ENCODE results near the gene DMXL2.
"Not testable (repeated sequence)": the region's sequence is repeated elsewhere in the genome, so short reads cannot be mapped to it uniquely, and the experiment has no call there.

DMXL2 gene

DNA sequence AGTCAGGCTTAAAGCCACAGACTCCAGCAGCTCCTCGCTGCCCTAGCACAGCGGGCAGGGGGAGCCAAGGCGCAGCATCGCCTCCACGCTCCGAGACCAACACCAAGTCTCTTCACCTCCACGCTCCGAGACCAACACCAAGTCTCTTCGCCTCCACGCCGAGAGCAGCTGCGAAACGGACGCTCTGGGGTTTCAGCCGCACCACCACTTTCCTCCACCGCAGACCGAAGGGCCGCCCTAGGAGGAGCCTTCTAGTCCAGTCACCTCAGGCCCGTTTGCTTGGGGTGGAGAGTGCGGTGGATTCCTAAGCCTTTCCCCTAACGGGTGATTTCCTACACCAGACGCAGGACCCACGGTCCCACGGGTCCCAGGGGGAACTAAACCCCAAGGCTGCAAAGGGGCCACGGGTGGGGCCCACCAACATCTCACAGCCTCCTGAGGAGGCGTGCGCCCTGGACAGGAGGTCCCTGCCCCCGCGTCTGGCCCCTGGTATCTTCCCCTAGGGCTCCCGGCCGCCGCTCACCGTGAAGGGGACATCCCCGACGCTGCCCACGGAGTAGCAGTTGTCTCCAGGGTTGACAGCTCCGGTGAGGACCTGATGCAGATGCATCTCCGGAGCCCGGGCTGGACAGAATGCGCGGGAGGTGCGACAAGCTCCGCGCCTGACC is 501 bp downstream of the DMXL2 start:
- Histone ChIP-seq H3K27me3 (ENCODE audit: control insufficient read depth, insufficient read depth, low read length) (peaks cover 24% of the 10 kb centered on the region), H3K4me1 (ENCODE audit: control insufficient read depth, insufficient read depth, low read length) (peaks cover 6% of the 10 kb centered on the region; the same call in 1 of the 2 replicates), H3K9ac (ENCODE audit: low read depth, low read length) (peak overlapping the region; percentile 42), H3K9me3 (ENCODE audit: control insufficient read depth, insufficient read depth, low read length) (no peaks in the 10 kb centered on the region), H3K27ac (ENCODE audit: low read depth, low read length) (peak overlapping the region; percentile 29), H3K4me3 (ENCODE audit: low read depth, low read length) (peak overlapping the region; percentile 95), H3K36me3 (ENCODE audit: control insufficient read depth, insufficient read depth, low read length) (no peaks in the 10 kb centered on the region)

GRCh38 chr15:51621155-51621765 is 1.3 kb downstream of the DMXL2 start:
- Histone ChIP-seq H3K36me3 (ENCODE audit: control insufficient read depth, insufficient read depth, low read length) (no peaks in the 10 kb centered on the region), H3K27me3 (ENCODE audit: control insufficient read depth, insufficient read depth, low read length) (peaks cover 24% of the 10 kb centered on the region), H3K27ac (ENCODE audit: low read depth, low read length) (no peak overlapping the region), H3K4me3 (ENCODE audit: low read depth, low read length) (peak overlapping the region; percentile 95), H3K9ac (ENCODE audit: low read depth, low read length) (no peak overlapping the region), H3K4me1 (ENCODE audit: control insufficient read depth, insufficient read depth, low read length) (peaks cover 6% of the 10 kb centered on the region; the same call in 1 of the 2 replicates), H3K9me3 (ENCODE audit: control insufficient read depth, insufficient read depth, low read length) (no peaks in the 10 kb centered on the region)

- H3K36me3 ChIP-seq (ENCODE audit: control insufficient read depth, insufficient read depth, low read length), result no peaks in the 10 kb centered on the region
- H3K27ac ChIP-seq (ENCODE audit: low read depth, low read length), result no peak overlapping the region
- H3K27me3 ChIP-seq (ENCODE audit: control insufficient read depth, insufficient read depth, low read length), result peaks cover 24% of the 10 kb centered on the region
- no peak overlapping the region for H3K4me3 ChIP-seq (ENCODE audit: low read depth, low read length)
- no peaks in the 10 kb centered on the region for H3K9me3 ChIP-seq (ENCODE audit: control insufficient read depth, insufficient read depth, low read length)
- H3K4me1 ChIP-seq (ENCODE audit: control insufficient read depth, insufficient read depth, low read length), result peaks cover 6% of the 10 kb centered on the region; the same call in 1 of the 2 replicates
- H3K9ac ChIP-seq (ENCODE audit: low read depth, low read length), result no peak overlapping the region
Measured at GRCh38 chr15:51620641-51621040, 1.9 kb downstream of the DMXL2 start.

GRCh38 chr15:51620122-51620521 is 2.4 kb downstream of the DMXL2 start:
- H3K4me1 ChIP-seq (ENCODE audit: control insufficient read depth, insufficient read depth, low read length), result peaks cover 6% of the 10 kb centered on the region; the same call in 1 of the 2 replicates
- H3K27ac ChIP-seq (ENCODE audit: low read depth, low read length), result no peak overlapping the region
- no peak overlapping the region for H3K9ac ChIP-seq (ENCODE audit: low read depth, low read length)
- H3K9me3 ChIP-seq (ENCODE audit: control insufficient read depth, insufficient read depth, low read length), result no peaks in the 10 kb centered on the region
- no peaks in the 10 kb centered on the region for H3K36me3 ChIP-seq (ENCODE audit: control insufficient read depth, insufficient read depth, low read length)
- no peak overlapping the region for H3K4me3 ChIP-seq (ENCODE audit: low read depth, low read length)
- peaks cover 24% of the 10 kb centered on the region for H3K27me3 ChIP-seq (ENCODE audit: control insufficient read depth, insufficient read depth, low read length)

DNA sequence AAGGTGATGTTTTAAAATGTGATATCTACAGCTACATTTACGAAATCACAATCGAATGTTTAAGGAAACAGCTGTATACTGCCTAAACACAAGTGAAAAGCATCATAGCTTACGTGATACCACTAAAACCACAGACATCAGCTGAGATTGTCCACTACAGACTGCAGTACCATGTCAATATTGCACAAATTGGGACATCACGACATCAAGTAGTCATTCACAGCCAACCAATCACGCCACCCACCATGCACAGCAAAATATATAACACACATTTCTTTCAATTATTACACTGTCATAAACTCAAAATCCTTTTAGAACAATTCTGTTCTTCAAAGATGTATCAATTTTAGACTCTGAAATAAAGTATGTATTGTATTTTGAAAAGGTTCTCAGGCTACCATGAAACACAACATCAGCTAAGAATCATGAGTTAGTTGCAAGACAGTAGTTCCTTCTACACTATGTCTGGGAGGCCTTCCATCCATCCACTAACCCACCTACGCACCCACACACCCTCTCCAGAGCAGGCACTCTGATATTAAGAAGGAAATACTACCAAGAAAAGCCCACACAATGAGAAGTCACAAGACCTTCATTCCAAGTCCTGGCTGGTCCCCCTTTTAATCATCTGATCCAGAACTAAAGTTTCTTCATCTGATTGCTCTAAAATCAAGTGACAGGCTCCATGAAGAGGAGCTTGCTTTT is 3.1 kb downstream of the DMXL2 start:
- Histone ChIP-seq H3K9me3 (ENCODE audit: control insufficient read depth, insufficient read depth, low read length) (no peaks in the 10 kb centered on the region), H3K27me3 (ENCODE audit: control insufficient read depth, insufficient read depth, low read length) (peaks cover 24% of the 10 kb centered on the region), H3K27ac (ENCODE audit: low read depth, low read length) (no peak overlapping the region), H3K4me3 (ENCODE audit: low read depth, low read length) (no peak overlapping the region), H3K4me1 (ENCODE audit: control insufficient read depth, insufficient read depth, low read length) (peaks cover 6% of the 10 kb centered on the region; the same call in 1 of the 2 replicates), H3K9ac (ENCODE audit: low read depth, low read length) (no peak overlapping the region), H3K36me3 (ENCODE audit: control insufficient read depth, insufficient read depth, low read length) (no peaks in the 10 kb centered on the region)

DNA sequence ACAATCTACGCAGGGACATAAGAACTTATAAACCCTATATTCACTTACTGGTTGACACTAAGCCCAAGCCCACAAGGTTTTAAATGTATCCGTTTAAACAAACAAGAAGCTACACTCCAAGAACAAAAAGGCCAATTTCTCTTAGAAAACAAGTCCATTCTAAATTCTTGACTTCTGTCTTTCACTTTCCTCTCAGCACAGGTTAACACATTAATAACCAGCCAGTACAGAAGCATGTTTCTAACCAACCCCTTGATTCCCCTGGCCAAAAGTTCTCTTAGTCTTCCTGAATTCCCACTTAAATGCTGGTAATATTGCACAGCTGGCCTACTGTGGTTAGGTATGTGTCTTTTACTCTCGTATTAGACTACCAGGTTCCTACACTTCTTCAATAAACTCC is 4.7 kb downstream of the DMXL2 start:
- no peaks in the 10 kb centered on the region for H3K4me1 ChIP-seq (ENCODE audit: control insufficient read depth, insufficient read depth, low read length)
- no peak overlapping the region for H3K4me3 ChIP-seq (ENCODE audit: low read depth, low read length)
- no peak overlapping the region for H3K27ac ChIP-seq (ENCODE audit: low read depth, low read length)
- peaks cover 6% of the 10 kb centered on the region; the same call in 1 of the 2 replicates for H3K9me3 ChIP-seq (ENCODE audit: control insufficient read depth, insufficient read depth, low read length)
- no peak overlapping the region for H3K9ac ChIP-seq (ENCODE audit: low read depth, low read length)
- no peaks in the 10 kb centered on the region for H3K36me3 ChIP-seq (ENCODE audit: control insufficient read depth, insufficient read depth, low read length)
- H3K27me3 ChIP-seq (ENCODE audit: control insufficient read depth, insufficient read depth, low read length), result peaks cover 13% of the 10 kb centered on the region

- Histone ChIP-seq H3K27me3 (ENCODE audit: control insufficient read depth, insufficient read depth, low read length) (no peaks in the 10 kb centered on the region), H3K4me1 (ENCODE audit: control insufficient read depth, insufficient read depth, low read length) (no peaks in the 10 kb centered on the region), H3K27ac (ENCODE audit: low read depth, low read length) (no peak overlapping the region), H3K9me3 (ENCODE audit: control insufficient read depth, insufficient read depth, low read length) (peaks cover 11% of the 10 kb centered on the region), H3K9ac (ENCODE audit: low read depth, low read length) (no peak overlapping the region), H3K4me3 (ENCODE audit: low read depth, low read length) (no peak overlapping the region), H3K36me3 (ENCODE audit: control insufficient read depth, insufficient read depth, low read length) (no peaks in the 10 kb centered on the region)
Measured at GRCh38 chr15:51613951-51614350, 8.6 kb downstream of the DMXL2 start.

GRCh38 chr15:51612669-51613068 is 9.9 kb downstream of the DMXL2 start:
- H3K4me1 ChIP-seq (ENCODE audit: control insufficient read depth, insufficient read depth, low read length); H3K4me3 ChIP-seq (ENCODE audit: low read depth, low read length); H3K36me3 ChIP-seq (ENCODE audit: control insufficient read depth, insufficient read depth, low read length); H3K9ac ChIP-seq (ENCODE audit: low read depth, low read length); H3K27me3 ChIP-seq (ENCODE audit: control insufficient read depth, insufficient read depth, low read length); H3K27ac ChIP-seq (ENCODE audit: low read depth, low read length): not testable (repeated sequence)
- peaks cover 11% of the 10 kb centered on the region for H3K9me3 ChIP-seq (ENCODE audit: control insufficient read depth, insufficient read depth, low read length)

DNA sequence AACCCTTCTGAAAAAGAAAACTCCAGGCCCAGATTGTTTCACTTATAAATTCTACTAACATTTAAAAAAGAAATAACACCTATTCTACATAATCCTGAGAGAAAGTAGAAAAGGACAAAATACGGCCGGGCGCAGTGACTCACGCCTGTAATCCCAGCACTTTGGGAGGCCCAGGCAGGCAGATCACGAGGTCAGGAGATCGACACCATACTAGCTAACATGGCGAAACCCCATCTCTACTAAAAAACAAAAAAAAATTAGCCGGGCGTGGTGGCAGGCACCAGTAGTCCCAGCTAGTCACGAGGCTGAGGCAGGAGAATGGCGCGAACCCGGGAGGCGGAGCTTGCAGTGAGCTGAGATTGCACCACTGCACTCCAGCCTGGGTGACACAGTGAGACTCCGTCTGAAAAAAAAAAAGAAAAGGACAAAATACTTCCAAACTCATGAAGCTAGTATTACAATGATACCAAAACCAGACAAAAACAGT is 19.1 kb downstream of the DMXL2 start:
- H3K27me3 ChIP-seq (ENCODE audit: control insufficient read depth, insufficient read depth, low read length); H3K9ac ChIP-seq (ENCODE audit: low read depth, low read length); H3K27ac ChIP-seq (ENCODE audit: low read depth, low read length); H3K4me3 ChIP-seq (ENCODE audit: low read depth, low read length); H3K9me3 ChIP-seq (ENCODE audit: control insufficient read depth, insufficient read depth, low read length); H3K36me3 ChIP-seq (ENCODE audit: control insufficient read depth, insufficient read depth, low read length); H3K4me1 ChIP-seq (ENCODE audit: control insufficient read depth, insufficient read depth, low read length): not testable (repeated sequence)

GRCh38 chr15:51603002-51603401 is 19.6 kb downstream of the DMXL2 start:
- Histone ChIP-seq H3K4me1 (ENCODE audit: control insufficient read depth, insufficient read depth, low read length) (no peaks in the 10 kb centered on the region), H3K27me3 (ENCODE audit: control insufficient read depth, insufficient read depth, low read length) (no peaks in the 10 kb centered on the region), H3K4me3 (ENCODE audit: low read depth, low read length) (no peak overlapping the region; the same call in 1 of the 2 replicates), H3K36me3 (ENCODE audit: control insufficient read depth, insufficient read depth, low read length) (no peaks in the 10 kb centered on the region), H3K27ac (ENCODE audit: low read depth, low read length) (no peak overlapping the region), H3K9me3 (ENCODE audit: control insufficient read depth, insufficient read depth, low read length) (no peaks in the 10 kb centered on the region), H3K9ac (ENCODE audit: low read depth, low read length) (no peak overlapping the region)

DNA sequence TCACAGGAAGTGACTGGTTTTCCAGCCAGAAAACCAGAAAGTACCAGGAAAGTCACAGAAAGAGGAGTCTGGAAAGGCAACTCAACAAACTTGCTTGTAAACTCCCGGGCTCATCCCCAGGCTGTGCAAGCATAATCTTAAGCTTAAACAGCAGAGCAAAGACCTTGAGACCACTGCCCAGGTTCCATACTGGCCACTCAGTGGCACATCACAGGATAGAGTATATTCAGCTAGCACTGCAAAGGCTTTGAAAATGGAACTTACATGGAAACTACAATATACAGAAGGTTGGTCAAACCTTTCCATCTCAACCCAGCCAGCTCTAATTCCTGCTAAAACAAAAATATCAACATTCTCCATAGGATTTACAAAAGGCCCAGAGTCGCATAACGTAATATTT is 20.1 kb downstream of the DMXL2 start:
- Histone ChIP-seq H3K27ac (ENCODE audit: low read depth, low read length) (no peak overlapping the region), H3K9me3 (ENCODE audit: control insufficient read depth, insufficient read depth, low read length) (no peaks in the 10 kb centered on the region), H3K9ac (ENCODE audit: low read depth, low read length) (no peak overlapping the region), H3K4me1 (ENCODE audit: control insufficient read depth, insufficient read depth, low read length) (no peaks in the 10 kb centered on the region), H3K4me3 (ENCODE audit: low read depth, low read length) (no peak overlapping the region), H3K36me3 (ENCODE audit: control insufficient read depth, insufficient read depth, low read length) (no peaks in the 10 kb centered on the region), H3K27me3 (ENCODE audit: control insufficient read depth, insufficient read depth, low read length) (no peaks in the 10 kb centered on the region)
